GM10248 (cell line): Measurements from ENCODE around the gene TMEM62.

Experiments used
- CTCF ChIA-PET: fragments of 300-600 bp; sonication (Branson Sonifier 250); formaldehyde crosslinking; extraction: SDS; loops from one replicate; lab custom pipeline; 2021; ENCODE audit warnings: antibody characterized with exemption; lab: Yijun Ruan, JAX
- POLR2A ChIA-PET: fragments of 350-650 bp; sonication (Branson Sonifier 250); formaldehyde crosslinking; extraction: SDS; loops from one replicate; lab custom pipeline; 2020; ENCODE audit warnings: antibody characterized with exemption; lab: Yijun Ruan, JAX
- DNase-seq: peaks from one replicate; pipeline ENCODE4 v3.0.0; 2012; ENCODE audit errors: extremely low spot score
- CTCF ChIP-seq: IDR thresholded peaks from 2 replicates; pipeline ENCODE4 v1.5.1; 2012; ENCODE audit warnings: mild to moderate bottlenecking, low read depth; ENCODE audit errors: extremely low read depth, missing control alignments, control extremely low read depth

Gene TMEM62

GRCh38 chr15:43213466-43213865 lies 80.1 kb downstream of the TMEM62 start:
- TF ChIP-seq CTCF, result no peak
- ChIA-PET CTCF (interaction anchor here (0.9 to 4.8 kb wide), 5 partner anchors 10 to 509 kb away, joined by 4 to 39 read pairs (median 7); no protein-coding TSS in a partner anchor), POLR2A (no interaction called here)
- no peak for DNase-seq

GRCh38 chr15:43214169-43214568 lies 80.8 kb downstream of the TMEM62 start:
- TF ChIP-seq CTCF, result no peak
- no peak for DNase-seq
- ChIA-PET CTCF (interaction anchor here (0.9 to 4.8 kb wide), 6 partner anchors 10 to 510 kb away, joined by 4 to 39 read pairs (median 6); no protein-coding TSS in a partner anchor), POLR2A (no interaction called here)

GRCh38 chr15:43214592-43215295 lies 81.4 kb downstream of the TMEM62 start:
- ChIA-PET POLR2A (no interaction called here), CTCF (interaction anchor here (1.0 to 4.8 kb wide), 4 partner anchors 11 to 510 kb away, joined by 4 to 39 read pairs (median 14); no protein-coding TSS in a partner anchor)
- TF ChIP-seq CTCF, result no peak

GRCh38 chr15:43215961-43216360 lies 82.6 kb downstream of the TMEM62 start:
- POLR2A ChIA-PET, result no interaction called here
- no peak for TF ChIP-seq CTCF
- CTCF ChIA-PET, result interaction anchor here (1.6 to 3.6 kb wide), 4 partner anchors 9 to 69 kb away, joined by 3 to 27 read pairs (median 12); no protein-coding TSS in a partner anchor
- DNase-seq, result no peak

More at GRCh38 chr15:43214592-43215295, 81.4 kb downstream of the TMEM62 start:
- no peak for DNase-seq

- no peak for TF ChIP-seq CTCF
- CTCF ChIA-PET, result interaction anchor here (1.2 to 3.6 kb wide), 3 partner anchors 7 to 66 kb away, joined by 3 to 27 read pairs (median 13); no protein-coding TSS in a partner anchor
- POLR2A ChIA-PET, result no interaction called here
- DNase-seq, result no peak
Measured at GRCh38 chr15:43218908-43219706, 85.7 kb downstream of the TMEM62 start.
